Measurements from ENCODE around the gene SMIM28. TPM values are rescaled to one million over a fixed set of nuclear protein-coding genes. Genes with fewer than 3 reads are reported as not detected.
"Not testable (repeated sequence)": the region's sequence is repeated elsewhere in the genome, so short reads cannot be mapped to it uniquely, and the experiment has no call there.

The SMIM28 gene
- polyA plus RNA-seq, 3 donors from 2014 or later: not detected

GRCh38 chr6:138347864-138348263 is 29.8 kb upstream of the SMIM28 start:
- H3K9me3 Mint-ChIP-seq: peaks cover 0 to 2% (median 0%) of the 10 kb centered on the region in 6 donors
- no peak overlapping the region for H3K4me3 Mint-ChIP-seq
- H3K27me3 Mint-ChIP-seq (ENCODE audit: low read depth in 3 of 3): peaks cover 5 to 6% (median 6%) of the 10 kb centered on the region in 3 donors
- H3K4me1 Mint-ChIP-seq: peaks cover 5 to 10% of the 10 kb centered on the region in 2 donors
- H3K27ac Mint-ChIP-seq: no peak overlapping the region
- no peak for DNase-seq
- no peaks in the 10 kb centered on the region for H3K36me3 Mint-ChIP-seq

- no peak overlapping the region for H3K4me3 Mint-ChIP-seq
- H3K9me3 Mint-ChIP-seq: peaks cover 0 to 2% (median 0%) of the 10 kb centered on the region in 6 donors
- no peak overlapping the region for H3K27ac Mint-ChIP-seq
- H3K27me3 Mint-ChIP-seq (ENCODE audit: low read depth in 3 of 3): peaks cover 2 to 10% (median 6%) of the 10 kb centered on the region in 3 donors
- no peak for DNase-seq
- peaks cover 5 to 10% of the 10 kb centered on the region in 2 donors for H3K4me1 Mint-ChIP-seq
- H3K36me3 Mint-ChIP-seq: no peaks in the 10 kb centered on the region
Observed at GRCh38 chr6:138349891-138350290, 27.8 kb upstream of the SMIM28 start.

- no peaks in the 10 kb centered on the region for H3K9me3 Mint-ChIP-seq
- no peak for DNase-seq
- no peaks in the 10 kb centered on the region for H3K36me3 Mint-ChIP-seq
- no peak overlapping the region for H3K4me3 Mint-ChIP-seq
- no peaks in the 10 kb centered on the region for H3K4me1 Mint-ChIP-seq
- peaks cover 0 to 10% (median 8%) of the 10 kb centered on the region in 3 donors for H3K27me3 Mint-ChIP-seq (ENCODE audit: low read depth in 3 of 3)
- H3K27ac Mint-ChIP-seq: no peak overlapping the region
Observed at GRCh38 chr6:138357928-138358327, 19.8 kb upstream of the SMIM28 start.

GRCh38 chr6:138368684-138369083 is 9.0 kb upstream of the SMIM28 start:
- H3K27me3 Mint-ChIP-seq (ENCODE audit: low read depth in 3 of 3): peaks cover 6 to 14% (median 10%) of the 10 kb centered on the region in 3 donors
- not testable (repeated sequence) for H3K9me3 Mint-ChIP-seq, H3K27ac Mint-ChIP-seq, DNase-seq, H3K4me1 Mint-ChIP-seq, H3K4me3 Mint-ChIP-seq, H3K36me3 Mint-ChIP-seq

- H3K9me3 Mint-ChIP-seq: peaks cover 0 to 5% (median 0%) of the 10 kb centered on the region in 6 donors
- no peak for DNase-seq
- H3K27ac Mint-ChIP-seq: no peak overlapping the region
- H3K27me3 Mint-ChIP-seq (ENCODE audit: low read depth in 3 of 3): peaks cover 7 to 8% (median 8%) of the 10 kb centered on the region in 3 donors
- no peak overlapping the region for H3K4me3 Mint-ChIP-seq
- H3K4me1 Mint-ChIP-seq: no peaks in the 10 kb centered on the region
- no peaks in the 10 kb centered on the region for H3K36me3 Mint-ChIP-seq
Observed at GRCh38 chr6:138370631-138371451, 6.9 kb upstream of the SMIM28 start.

GRCh38 chr6:138371452-138371711 is 6.3 kb upstream of the SMIM28 start:
- H3K27ac Mint-ChIP-seq: no peak overlapping the region
- H3K9me3 Mint-ChIP-seq: peaks cover 0 to 5% (median 0%) of the 10 kb centered on the region in 6 donors
- no peak overlapping the region for H3K4me3 Mint-ChIP-seq
- H3K4me1 Mint-ChIP-seq: no peaks in the 10 kb centered on the region
- DNase-seq: no peak
- no peaks in the 10 kb centered on the region for H3K36me3 Mint-ChIP-seq
- H3K27me3 Mint-ChIP-seq (ENCODE audit: low read depth in 3 of 3): peaks cover 6 to 8% (median 7%) of the 10 kb centered on the region in 3 donors

GRCh38 chr6:138371720-138372119 is 6.0 kb upstream of the SMIM28 start:
- Mint-ChIP-seq H3K27ac (no peak overlapping the region), H3K4me1 (no peaks in the 10 kb centered on the region), H3K9me3 (peaks cover 0 to 5% (median 0%) of the 10 kb centered on the region in 6 donors), H3K27me3 (ENCODE audit: low read depth in 3 of 3) (peaks cover 5 to 8% (median 6%) of the 10 kb centered on the region in 3 donors), H3K4me3 (no peak overlapping the region), H3K36me3 (no peaks in the 10 kb centered on the region)
- no peak for DNase-seq

GRCh38 chr6:138372711-138373463 is 4.8 kb upstream of the SMIM28 start:
- Mint-ChIP-seq H3K4me3 (no peak overlapping the region), H3K27me3 (ENCODE audit: low read depth in 3 of 3) (peaks cover 5 to 6% (median 5%) of the 10 kb centered on the region in 3 donors)
- no peak for DNase-seq

GRCh38 chr6:138374230-138374629 is 3.5 kb upstream of the SMIM28 start:
- peaks cover 3 to 9% (median 4%) of the 10 kb centered on the region in 3 donors for H3K27me3 Mint-ChIP-seq (ENCODE audit: low read depth in 3 of 3)
- no peaks in the 10 kb centered on the region for H3K4me1 Mint-ChIP-seq
- no peaks in the 10 kb centered on the region for H3K36me3 Mint-ChIP-seq
- no peak for DNase-seq
- no peak overlapping the region for H3K27ac Mint-ChIP-seq
- H3K4me3 Mint-ChIP-seq: no peak overlapping the region
- H3K9me3 Mint-ChIP-seq: no peaks in the 10 kb centered on the region

More at GRCh38 chr6:138372711-138373463, 4.8 kb upstream of the SMIM28 start:
- no peak overlapping the region for H3K27ac Mint-ChIP-seq
- no peaks in the 10 kb centered on the region for H3K4me1 Mint-ChIP-seq
- no peaks in the 10 kb centered on the region for H3K9me3 Mint-ChIP-seq
- H3K36me3 Mint-ChIP-seq: no peaks in the 10 kb centered on the region

- no peaks in the 10 kb centered on the region for H3K36me3 Mint-ChIP-seq
- DNase-seq: no peak
- no peak overlapping the region for H3K4me3 Mint-ChIP-seq
- H3K27ac Mint-ChIP-seq: no peak overlapping the region
- no peaks in the 10 kb centered on the region for H3K4me1 Mint-ChIP-seq
- peaks cover 3 to 9% (median 4%) of the 10 kb centered on the region in 3 donors for H3K27me3 Mint-ChIP-seq (ENCODE audit: low read depth in 3 of 3)
- no peaks in the 10 kb centered on the region for H3K9me3 Mint-ChIP-seq
Observed at GRCh38 chr6:138374815-138375214, 2.9 kb upstream of the SMIM28 start.

- Mint-ChIP-seq H3K4me3 (no peak overlapping the region), H3K27me3 (ENCODE audit: low read depth in 3 of 3) (peaks cover 2 to 11% (median 2%) of the 10 kb centered on the region in 3 donors), H3K27ac (no peak overlapping the region), H3K4me1 (no peaks in the 10 kb centered on the region), H3K9me3 (no peaks in the 10 kb centered on the region), H3K36me3 (no peaks in the 10 kb centered on the region)
- no peak for DNase-seq
Observed at GRCh38 chr6:138377042-138377441, 663 bp upstream of the SMIM28 start.

- Mint-ChIP-seq H3K36me3 (no peaks in the 10 kb centered on the region), H3K4me3 (no peak overlapping the region), H3K27me3 (ENCODE audit: low read depth in 3 of 3) (peaks cover 2 to 10% (median 2%) of the 10 kb centered on the region in 3 donors), H3K4me1 (no peaks in the 10 kb centered on the region), H3K27ac (no peak overlapping the region), H3K9me3 (no peaks in the 10 kb centered on the region)
- no peak for DNase-seq
Observed at GRCh38 chr6:138378463-138378862, 758 bp downstream of the SMIM28 start.

GRCh38 chr6:138382498-138383265 is 5.0 kb downstream of the SMIM28 start:
- no peak overlapping the region for H3K27ac Mint-ChIP-seq
- peaks cover 2 to 11% (median 3%) of the 10 kb centered on the region in 3 donors for H3K27me3 Mint-ChIP-seq (ENCODE audit: low read depth in 3 of 3)
- H3K4me3 Mint-ChIP-seq: no peak overlapping the region

GRCh38 chr6:138383776-138384175 is 6.1 kb downstream of the SMIM28 start:
- peaks cover 3 to 6% (median 4%) of the 10 kb centered on the region in 3 donors for H3K27me3 Mint-ChIP-seq (ENCODE audit: low read depth in 3 of 3)
- H3K36me3 Mint-ChIP-seq: no peaks in the 10 kb centered on the region
- no peak overlapping the region for H3K4me3 Mint-ChIP-seq
- H3K27ac Mint-ChIP-seq: no peak overlapping the region
- H3K9me3 Mint-ChIP-seq: no peaks in the 10 kb centered on the region
- no peak for DNase-seq
- H3K4me1 Mint-ChIP-seq: no peaks in the 10 kb centered on the region

More at GRCh38 chr6:138382498-138383265, 5.0 kb downstream of the SMIM28 start:
- DNase-seq: no peak
- Mint-ChIP-seq H3K36me3 (no peaks in the 10 kb centered on the region), H3K4me1 (no peaks in the 10 kb centered on the region), H3K9me3 (no peaks in the 10 kb centered on the region)

All from immature natural killer cell (primary cell).